ENCODE measurements around the gene TTI1.

- TF ChIP-seq CTCF (IDR thresholded peaks at IDR 0.05; ENCODE audit: borderline replicate concordance, extremely low read depth, low read length, poor library complexity, severe bottlenecking) (no peak), EZH2 (IDR thresholded peaks at IDR 0.05; ENCODE audit: borderline replicate concordance, low read depth, low read length, severe bottlenecking) (no peak)
These were observed 14.9 kb downstream of the TTI1 start for GRCh38 chr20:38018385-38018784.
